ENCODE measurements around the gene RHBDF2.

RHBDF2 gene

GRCh38 chr17:76461765-76462555, 39.3 kb downstream of the RHBDF2 start:
- DNase-seq (ENCODE audit: low spot score): no peak

GRCh38 chr17:76459674-76460073, 41.5 kb downstream of the RHBDF2 start:
- no peak for DNase-seq (ENCODE audit: low spot score)

- DNase-seq (ENCODE audit: low spot score): no peak
These were observed 42.4 kb downstream of the RHBDF2 start for GRCh38 chr17:76458580-76459490.

GRCh38 chr17:76453431-76453743, 47.8 kb downstream of the RHBDF2 start:
- no peak for DNase-seq (ENCODE audit: low spot score)

GRCh38 chr17:76452660-76453430, 48.4 kb downstream of the RHBDF2 start, which contains the start of gene UBE2O:
TSS of gene UBE2O (minus strand) at chr17:76453152. CDS start at chr17:76453141, 11 bp downstream.
- peak; percentile 84 for DNase-seq (ENCODE audit: low spot score)

DNA sequence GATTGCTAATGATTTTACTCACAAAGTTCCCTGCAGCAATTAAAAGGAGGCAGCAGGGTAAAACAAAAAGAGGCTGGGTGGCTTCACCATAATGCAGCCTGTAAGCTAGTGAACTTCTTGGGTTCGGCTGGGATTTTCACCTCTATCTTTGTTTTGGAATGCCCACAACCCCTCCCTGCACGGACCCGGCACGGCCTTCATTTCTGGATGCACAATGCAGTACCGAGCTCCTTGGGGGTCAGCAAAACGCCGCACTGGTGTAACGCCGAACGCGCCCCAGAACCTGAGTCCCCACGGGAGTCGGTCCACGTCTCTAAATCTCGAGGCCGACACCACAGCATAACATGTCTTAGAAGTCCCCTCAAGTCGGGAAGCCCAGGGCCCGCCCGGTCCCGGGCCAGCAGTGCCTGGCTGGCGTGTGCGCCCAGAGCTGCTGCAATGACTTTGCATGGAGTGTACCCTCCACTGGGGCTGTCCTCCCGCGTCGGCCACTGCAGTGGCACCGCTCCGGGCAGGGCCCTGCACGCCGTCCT, 49.0 kb downstream of the RHBDF2 start:
- DNase-seq (ENCODE audit: low spot score): no peak

- DNase-seq (ENCODE audit: low spot score): no peak
These were observed 49.7 kb downstream of the RHBDF2 start for GRCh38 chr17:76451506-76451905.

DNA sequence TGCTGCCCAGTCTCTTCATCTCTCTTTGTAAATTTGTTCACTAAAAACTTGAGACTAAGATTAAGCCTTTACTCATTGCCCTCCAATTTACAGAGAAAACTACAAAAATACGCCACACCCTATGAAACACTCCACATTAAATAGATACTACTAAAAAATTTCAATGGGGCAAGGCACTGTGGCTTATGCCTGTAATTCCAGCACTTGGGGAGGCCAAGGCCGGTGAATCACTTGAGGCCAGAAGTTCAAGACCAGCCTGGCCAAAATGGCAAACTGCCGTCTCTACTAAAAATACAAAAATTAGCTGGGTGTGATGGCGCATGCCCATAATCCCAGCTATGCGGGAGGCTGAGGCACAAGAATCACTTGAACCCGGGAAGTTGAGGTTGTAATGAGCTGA, 52.1 kb downstream of the RHBDF2 start:
- no peak for DNase-seq (ENCODE audit: low spot score)

- DNase-seq (ENCODE audit: low spot score): no peak
These were observed 53.1 kb downstream of the RHBDF2 start for GRCh38 chr17:76447931-76448652.

- DNase-seq (ENCODE audit: low spot score): no peak
These were observed 54.6 kb downstream of the RHBDF2 start for GRCh38 chr17:76446449-76447231.

GRCh38 chr17:76445697-76446448, 55.4 kb downstream of the RHBDF2 start:
- DNase-seq (ENCODE audit: low spot score): no peak

DNA sequence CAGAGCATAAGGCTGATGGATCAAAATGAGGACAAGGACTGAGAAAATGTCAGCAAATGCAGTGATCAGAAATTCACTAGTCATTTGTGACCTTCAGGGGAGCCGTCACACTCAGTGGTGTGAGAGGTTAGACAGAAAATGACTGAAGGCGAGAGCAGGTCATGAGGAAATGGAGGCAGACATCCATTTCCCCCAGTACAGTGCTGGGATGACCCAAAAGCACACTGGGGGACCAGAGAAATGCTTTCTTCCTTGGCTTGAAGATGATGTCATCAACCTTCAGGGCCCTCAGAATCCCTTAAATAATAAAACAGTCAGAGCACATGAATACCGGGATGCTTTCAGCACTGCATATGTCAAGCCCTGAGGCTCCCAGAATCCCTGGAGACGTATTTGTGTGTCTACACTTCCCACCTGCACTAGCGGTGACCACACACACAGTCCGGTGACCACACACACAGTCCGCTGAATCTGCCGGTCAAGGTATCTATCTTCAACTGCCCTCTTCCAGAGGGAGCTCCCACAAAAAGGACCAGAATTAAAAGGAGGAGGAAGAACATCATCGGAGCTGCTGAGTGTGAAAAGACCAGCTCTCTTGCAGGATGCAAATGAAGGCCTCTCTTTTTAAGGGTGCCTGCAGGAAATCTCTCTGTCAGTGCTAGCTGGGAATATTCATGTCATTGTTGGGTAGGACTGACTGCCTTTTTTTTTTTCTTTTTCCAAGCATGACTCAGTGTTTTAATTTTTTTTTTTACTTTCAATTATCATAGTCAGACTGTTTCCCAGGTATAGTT, 56.5 kb downstream of the RHBDF2 start:
- DNase-seq (ENCODE audit: low spot score): peak; percentile 63

DNA sequence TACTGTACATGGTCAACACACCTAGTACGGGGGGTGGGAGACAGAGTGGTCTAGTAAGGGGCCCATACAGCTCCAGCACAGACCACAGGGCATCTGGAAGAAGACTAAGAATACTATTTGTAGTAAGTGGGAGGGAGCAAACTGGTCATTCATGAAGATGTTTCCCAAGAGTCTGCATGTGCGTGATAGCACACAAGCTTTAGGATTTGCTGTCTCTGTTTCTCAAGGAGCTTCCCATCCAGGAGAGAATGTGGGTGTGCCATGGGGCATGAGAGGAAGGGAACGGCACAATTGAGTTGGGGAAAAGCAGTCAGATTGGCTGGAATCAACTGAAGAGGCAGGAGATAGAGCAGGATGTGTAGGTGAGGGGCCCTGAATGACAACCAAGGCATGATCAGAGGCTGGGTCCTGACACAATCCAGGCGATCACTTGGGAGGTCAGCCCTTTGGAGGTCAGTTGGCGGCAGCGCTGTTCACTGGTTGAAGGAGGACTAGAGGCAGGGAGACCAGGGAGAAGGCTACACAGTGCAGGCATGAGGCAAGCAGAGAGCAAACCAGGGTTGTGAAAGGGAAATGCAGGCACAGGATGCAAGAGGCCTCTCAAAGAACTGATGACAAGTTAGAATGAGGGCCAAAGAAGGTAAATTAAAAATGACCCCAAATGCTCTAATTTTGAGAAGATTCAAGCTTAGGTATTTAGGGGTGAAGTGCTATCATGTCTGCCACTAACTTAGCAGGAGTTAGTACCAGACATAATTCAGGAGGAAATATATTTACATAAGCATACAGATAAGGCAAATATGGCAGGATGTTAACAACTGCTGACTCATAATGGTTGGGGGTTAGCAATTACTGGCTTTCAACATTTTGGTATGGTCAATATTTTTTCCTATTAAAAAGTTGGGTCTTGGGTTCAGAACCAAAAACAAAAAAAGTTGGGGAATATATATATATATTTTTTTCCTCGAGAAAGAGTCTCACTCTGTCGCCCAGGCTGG, 58.6 kb downstream of the RHBDF2 start:
- no peak for DNase-seq (ENCODE audit: low spot score)

DNA sequence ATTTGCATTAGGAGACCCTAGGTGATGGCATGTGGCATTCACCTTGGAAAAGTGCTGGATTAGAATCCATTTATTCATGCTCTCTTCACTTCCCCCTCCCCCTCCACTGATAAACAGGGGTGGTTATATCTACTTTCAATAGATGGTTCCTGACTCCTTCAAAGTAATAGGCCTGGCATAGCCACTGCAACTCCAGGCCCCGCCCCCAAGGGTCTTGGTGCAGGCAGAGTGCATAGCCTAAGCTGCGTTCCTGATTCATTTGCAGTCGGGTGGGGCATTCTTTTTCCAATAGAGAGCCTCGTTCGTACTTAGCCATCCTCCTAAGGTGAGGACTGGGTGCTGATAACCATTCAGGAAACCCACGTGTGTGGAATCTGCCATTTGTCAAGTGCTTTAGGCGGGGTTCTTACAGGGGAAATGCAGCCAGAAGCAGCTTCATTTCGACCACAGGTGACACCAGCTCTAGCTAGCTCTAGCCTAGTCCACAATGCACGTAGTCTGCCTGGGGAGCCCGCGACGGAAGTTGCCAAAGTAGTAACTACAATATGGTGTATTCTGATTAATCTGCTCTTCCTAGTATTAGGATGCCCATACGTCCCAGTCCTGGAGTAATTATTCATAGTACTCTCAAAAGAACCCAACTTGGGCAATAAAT, 59.4 kb downstream of the RHBDF2 start:
- no peak for DNase-seq (ENCODE audit: low spot score)

DNA sequence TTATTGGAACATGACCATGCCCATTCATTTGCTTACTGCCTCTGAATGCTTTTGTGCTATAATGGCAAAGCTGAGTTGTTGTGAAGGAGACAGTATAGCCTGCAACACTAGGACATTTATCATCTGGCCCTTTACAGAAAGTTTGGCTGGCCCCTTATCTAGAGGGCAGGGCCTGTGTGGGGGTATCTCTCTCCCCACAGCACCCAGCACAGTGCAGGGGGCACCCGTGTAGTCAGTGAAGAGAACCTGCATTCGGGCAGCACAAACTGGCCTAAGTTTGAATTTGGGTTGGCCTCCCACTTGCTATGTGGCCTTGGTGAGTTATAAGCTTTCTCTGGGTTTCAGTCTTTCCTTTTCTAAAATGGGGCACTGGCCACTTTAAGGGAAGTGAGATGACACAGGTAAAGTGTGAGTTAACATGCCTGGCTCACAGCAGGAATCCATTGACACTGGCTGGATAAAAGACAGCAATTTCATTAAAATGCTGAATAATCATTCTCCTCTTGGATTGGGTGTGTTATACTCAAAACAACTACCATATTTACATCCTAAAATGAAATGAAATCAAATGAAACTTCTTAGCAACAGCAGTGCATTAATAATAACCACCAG, 60.4 kb downstream of the RHBDF2 start:
- no peak for DNase-seq (ENCODE audit: low spot score)

DNA sequence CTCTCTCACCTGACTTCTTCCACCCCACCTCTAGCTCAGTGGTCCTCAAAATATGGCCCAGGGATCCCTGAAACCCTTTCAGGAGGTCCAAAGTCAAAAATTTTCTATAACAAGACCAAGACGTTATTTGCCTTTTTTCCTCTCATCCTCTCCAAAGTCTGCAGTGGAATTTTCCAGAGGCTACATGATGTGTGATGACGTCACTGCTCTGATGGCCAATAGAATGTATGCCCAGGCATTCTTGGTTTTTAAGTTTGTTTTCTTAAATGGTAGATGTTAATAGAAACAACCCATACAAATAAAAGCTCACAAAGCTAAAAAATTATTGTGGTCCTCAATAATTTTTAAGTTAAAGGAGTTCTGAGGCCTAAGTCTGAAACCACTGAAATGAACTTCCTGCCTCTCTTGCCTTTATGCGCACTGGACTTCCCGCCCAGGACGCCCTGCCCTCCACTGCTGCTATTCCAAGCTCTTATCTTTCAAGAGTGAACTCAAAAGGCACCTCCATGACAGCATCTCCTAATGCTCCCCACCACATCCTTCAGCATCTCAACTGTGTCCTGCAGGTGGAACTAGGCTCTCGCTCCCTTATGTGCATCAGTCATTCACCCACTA, 61.8 kb downstream of the RHBDF2 start:
- DNase-seq (ENCODE audit: low spot score): no peak

Measured in putamen (tissue), 1 donor.